ENCODE results near the gene GMDS.

Gene GMDS

DNA sequence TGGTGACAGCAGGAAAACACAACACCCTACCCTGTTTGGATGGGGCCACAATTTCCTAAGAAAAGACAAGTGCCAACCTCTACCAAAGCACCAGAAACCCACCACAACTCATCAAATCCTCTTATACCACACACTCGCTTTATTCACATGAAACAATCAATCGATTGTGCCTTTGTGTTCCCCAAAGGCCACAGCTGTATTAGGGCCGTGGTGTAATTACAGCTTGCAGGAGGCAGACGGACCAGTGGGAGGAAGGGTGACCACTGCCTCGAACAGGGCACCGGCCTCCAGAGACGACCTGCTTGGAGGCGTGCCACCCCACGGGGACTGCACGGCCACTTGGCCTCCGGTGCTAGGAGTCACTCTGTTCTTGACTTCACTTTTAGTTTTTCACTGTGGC, 371.6 kb downstream of the GMDS start:
- no peak overlapping the region for H3K4me3 ChIP-seq (ENCODE audit: low read length, poor library complexity, severe bottlenecking)
- no peaks in the 10 kb centered on the region for H3K36me3 ChIP-seq (ENCODE audit: insufficient read depth, low read length)
- no peaks in the 10 kb centered on the region for H3K79me2 ChIP-seq (ENCODE audit: insufficient read depth, low read length)
- H3K9ac ChIP-seq (ENCODE audit: low read depth, low read length, poor library complexity, severe bottlenecking), result no peak overlapping the region
- no peak overlapping the region for H3K4me2 ChIP-seq (ENCODE audit: low read depth, low read length, poor library complexity, severe bottlenecking)
- H3F3A ChIP-seq (ENCODE audit: low read depth), result no peaks in the 10 kb centered on the region
- no peak overlapping the region for H2AFZ ChIP-seq (ENCODE audit: low read length)
- TF ChIP-seq, protein P1, sequence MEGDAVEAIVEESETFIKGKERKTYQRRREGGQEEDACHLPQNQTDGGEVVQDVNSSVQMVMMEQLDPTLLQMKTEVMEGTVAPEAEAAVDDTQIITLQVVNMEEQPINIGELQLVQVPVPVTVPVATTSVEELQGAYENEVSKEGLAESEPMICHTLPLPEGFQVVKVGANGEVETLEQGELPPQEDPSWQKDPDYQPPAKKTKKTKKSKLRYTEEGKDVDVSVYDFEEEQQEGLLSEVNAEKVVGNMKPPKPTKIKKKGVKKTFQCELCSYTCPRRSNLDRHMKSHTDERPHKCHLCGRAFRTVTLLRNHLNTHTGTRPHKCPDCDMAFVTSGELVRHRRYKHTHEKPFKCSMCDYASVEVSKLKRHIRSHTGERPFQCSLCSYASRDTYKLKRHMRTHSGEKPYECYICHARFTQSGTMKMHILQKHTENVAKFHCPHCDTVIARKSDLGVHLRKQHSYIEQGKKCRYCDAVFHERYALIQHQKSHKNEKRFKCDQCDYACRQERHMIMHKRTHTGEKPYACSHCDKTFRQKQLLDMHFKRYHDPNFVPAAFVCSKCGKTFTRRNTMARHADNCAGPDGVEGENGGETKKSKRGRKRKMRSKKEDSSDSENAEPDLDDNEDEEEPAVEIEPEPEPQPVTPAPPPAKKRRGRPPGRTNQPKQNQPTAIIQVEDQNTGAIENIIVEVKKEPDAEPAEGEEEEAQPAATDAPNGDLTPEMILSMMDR (conservative IDR thresholded peaks at IDR 0.05; ENCODE audit: low read length), result no peak
- no peak for TF ChIP-seq EZH2phosphoT487 (IDR thresholded peaks at IDR 0.05; ENCODE audit: borderline replicate concordance)
- no peaks in the 10 kb centered on the region for H3K9me3 ChIP-seq (ENCODE audit: insufficient read depth, low read depth, low read length)
- peaks cover 24% of the 10 kb centered on the region for H3K4me1 ChIP-seq (ENCODE audit: insufficient read depth, low read length, poor library complexity, severe bottlenecking)
- no peaks in the 10 kb centered on the region for H4K20me1 ChIP-seq (ENCODE audit: insufficient read depth, low read length, poor library complexity, severe bottlenecking)
- H3K27me3 ChIP-seq (ENCODE audit: insufficient read depth, low read length, poor library complexity, severe bottlenecking), result no peaks in the 10 kb centered on the region
- H3K9me2 ChIP-seq (replicated peaks; ENCODE audit: low read depth, low read length), result no peaks in the 10 kb centered on the region

DNA sequence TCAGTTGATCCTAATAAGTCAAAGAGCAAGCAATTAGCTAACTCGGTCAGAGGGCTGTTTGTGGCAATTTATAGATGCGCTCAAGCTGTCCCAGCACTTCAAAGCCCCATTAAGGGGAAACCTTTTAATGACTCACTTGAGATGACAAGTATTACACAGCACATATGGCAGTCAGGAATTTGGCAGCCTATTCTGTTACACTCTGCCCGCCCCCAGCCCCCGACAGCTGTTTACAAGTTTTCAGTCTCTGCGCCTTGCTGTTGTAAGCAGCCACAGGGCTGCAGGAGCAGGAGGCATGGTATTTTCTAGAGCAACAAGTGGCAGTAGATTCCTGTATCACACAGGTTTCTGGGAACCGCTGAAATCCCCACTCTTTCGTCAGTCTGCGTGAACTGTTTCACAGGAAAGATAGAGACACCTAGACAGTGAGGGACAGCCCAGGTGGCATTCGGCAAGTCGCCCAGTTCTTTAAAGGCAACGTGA, 372.7 kb downstream of the GMDS start:
- Histone ChIP-seq H3K4me2 (ENCODE audit: low read depth, low read length, poor library complexity, severe bottlenecking) (peak overlapping the region; percentile 44), H3K9ac (ENCODE audit: low read depth, low read length, poor library complexity, severe bottlenecking) (no peak overlapping the region), H3K9me2 (replicated peaks; ENCODE audit: low read depth, low read length) (no peaks in the 10 kb centered on the region), H3K79me2 (ENCODE audit: insufficient read depth, low read length) (no peaks in the 10 kb centered on the region), H3K4me1 (ENCODE audit: insufficient read depth, low read length, poor library complexity, severe bottlenecking) (peaks cover 24% of the 10 kb centered on the region), H3K4me3 (ENCODE audit: low read length, poor library complexity, severe bottlenecking) (peak overlapping the region; percentile 24), H3F3A (ENCODE audit: low read depth) (no peaks in the 10 kb centered on the region), H4K20me1 (ENCODE audit: insufficient read depth, low read length, poor library complexity, severe bottlenecking) (no peaks in the 10 kb centered on the region), H3K9me3 (ENCODE audit: insufficient read depth, low read depth, low read length) (no peaks in the 10 kb centered on the region), H3K36me3 (ENCODE audit: insufficient read depth, low read length) (no peaks in the 10 kb centered on the region), H2AFZ (ENCODE audit: low read length) (no peak overlapping the region), H3K27me3 (ENCODE audit: insufficient read depth, low read length, poor library complexity, severe bottlenecking) (no peaks in the 10 kb centered on the region)
- no peak for TF ChIP-seq EZH2phosphoT487 (IDR thresholded peaks at IDR 0.05; ENCODE audit: borderline replicate concordance)
- TF ChIP-seq, protein P1 (conservative IDR thresholded peaks at IDR 0.05; ENCODE audit: low read length), result no peak

DNA sequence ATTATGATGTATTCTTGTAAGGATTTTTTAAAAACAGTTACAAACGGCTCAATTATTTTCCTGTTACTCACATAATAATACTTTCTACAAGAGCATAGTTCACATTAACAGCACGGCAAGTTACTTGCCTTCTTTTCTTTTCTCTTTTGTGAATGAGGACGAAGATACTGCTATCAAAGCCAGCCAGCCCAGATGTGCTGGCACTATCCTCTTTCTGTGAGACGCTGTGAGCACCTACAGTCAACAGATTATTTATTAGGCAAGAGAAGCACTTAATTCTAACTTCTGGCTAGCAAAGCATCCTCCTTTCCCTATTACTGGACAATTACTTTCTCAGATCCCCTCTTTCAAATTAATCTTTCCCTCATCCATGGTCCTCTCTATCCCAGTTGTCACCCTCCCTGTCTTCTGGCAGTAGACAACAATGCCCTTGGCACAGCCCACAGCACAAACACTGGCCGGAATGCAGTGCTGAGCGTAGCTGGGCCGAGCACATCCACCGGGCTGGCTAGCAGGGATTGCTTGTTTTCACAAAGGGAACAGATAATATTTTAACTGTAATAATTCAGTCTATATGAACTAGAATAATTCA, 373.6 kb downstream of the GMDS start:
- H3F3A ChIP-seq (ENCODE audit: low read depth), result no peaks in the 10 kb centered on the region
- H3K4me2 ChIP-seq (ENCODE audit: low read depth, low read length, poor library complexity, severe bottlenecking), result peak overlapping the region; percentile 44
- H2AFZ ChIP-seq (ENCODE audit: low read length), result no peak overlapping the region
- no peak overlapping the region for H3K9ac ChIP-seq (ENCODE audit: low read depth, low read length, poor library complexity, severe bottlenecking)
- TF ChIP-seq, protein P1 (conservative IDR thresholded peaks at IDR 0.05; ENCODE audit: low read length), result no peak
- no peak for TF ChIP-seq EZH2phosphoT487 (IDR thresholded peaks at IDR 0.05; ENCODE audit: borderline replicate concordance)
- no peaks in the 10 kb centered on the region for H3K36me3 ChIP-seq (ENCODE audit: insufficient read depth, low read length)
- no peaks in the 10 kb centered on the region for H3K9me2 ChIP-seq (replicated peaks; ENCODE audit: low read depth, low read length)
- H3K27me3 ChIP-seq (ENCODE audit: insufficient read depth, low read length, poor library complexity, severe bottlenecking), result no peaks in the 10 kb centered on the region
- no peak overlapping the region for H3K4me3 ChIP-seq (ENCODE audit: low read length, poor library complexity, severe bottlenecking)
- no peaks in the 10 kb centered on the region for H3K79me2 ChIP-seq (ENCODE audit: insufficient read depth, low read length)
- H4K20me1 ChIP-seq (ENCODE audit: insufficient read depth, low read length, poor library complexity, severe bottlenecking), result no peaks in the 10 kb centered on the region
- H3K9me3 ChIP-seq (ENCODE audit: insufficient read depth, low read depth, low read length), result no peaks in the 10 kb centered on the region
- peaks cover 24% of the 10 kb centered on the region for H3K4me1 ChIP-seq (ENCODE audit: insufficient read depth, low read length, poor library complexity, severe bottlenecking)

All from Loucy (cell line).